GM21528 (cell line): Measurements from ENCODE around the gene SORL1.

Source experiments
- ATAC-seq: cut with Tn5 transposase; IDR thresholded peaks from one replicate; pipeline ENCODE4 v1.9.1; 2021; ENCODE audit warnings: mild to moderate bottlenecking, moderate library complexity; ENCODE audit not compliant: unreplicated experiment, low FRiP score

SORL1 gene

DNA sequence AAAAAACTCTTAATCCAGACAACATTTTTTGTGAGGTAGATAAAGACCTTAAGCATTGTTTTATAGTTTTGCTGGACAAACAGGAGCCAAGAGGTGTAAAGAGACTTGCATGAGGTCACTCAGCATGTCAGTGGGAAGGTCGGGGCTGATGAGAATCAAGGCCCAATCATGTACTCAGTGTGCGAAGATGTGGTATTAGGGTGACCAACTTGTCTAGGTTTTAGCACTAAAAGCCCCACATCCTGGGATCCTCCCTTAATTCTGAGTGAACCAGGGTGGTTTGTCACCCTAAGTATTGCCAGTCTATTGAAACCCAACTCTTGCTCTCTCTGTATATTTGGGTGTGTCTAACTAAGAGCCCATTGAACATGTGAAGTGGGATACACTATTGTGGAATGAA is 20.2 kb downstream of the SORL1 start:
- no peak for ATAC-seq

- no peak for ATAC-seq
These were observed 21.1 kb downstream of the SORL1 start for GRCh38 chr11:121473064-121473777.

DNA sequence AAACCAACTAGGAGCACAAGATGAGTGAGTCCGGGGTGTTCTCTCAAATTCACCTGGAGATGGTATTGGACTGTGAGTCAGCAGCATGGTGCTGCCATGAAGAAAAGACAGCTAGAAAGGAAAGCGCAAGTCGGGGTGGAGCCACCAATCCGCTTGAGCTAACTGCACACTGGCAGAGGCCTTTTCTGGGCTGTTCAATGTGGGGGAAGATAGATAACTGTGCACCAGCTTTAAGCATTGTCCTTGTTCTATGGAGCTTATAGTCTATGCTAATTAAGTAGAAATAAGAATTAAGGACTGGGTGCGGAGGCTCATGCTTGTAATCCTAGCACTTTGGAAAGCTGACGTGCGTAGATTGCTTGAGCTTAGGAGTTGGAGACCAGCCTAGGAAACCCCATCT is 22.6 kb downstream of the SORL1 start:
- no peak for ATAC-seq

DNA sequence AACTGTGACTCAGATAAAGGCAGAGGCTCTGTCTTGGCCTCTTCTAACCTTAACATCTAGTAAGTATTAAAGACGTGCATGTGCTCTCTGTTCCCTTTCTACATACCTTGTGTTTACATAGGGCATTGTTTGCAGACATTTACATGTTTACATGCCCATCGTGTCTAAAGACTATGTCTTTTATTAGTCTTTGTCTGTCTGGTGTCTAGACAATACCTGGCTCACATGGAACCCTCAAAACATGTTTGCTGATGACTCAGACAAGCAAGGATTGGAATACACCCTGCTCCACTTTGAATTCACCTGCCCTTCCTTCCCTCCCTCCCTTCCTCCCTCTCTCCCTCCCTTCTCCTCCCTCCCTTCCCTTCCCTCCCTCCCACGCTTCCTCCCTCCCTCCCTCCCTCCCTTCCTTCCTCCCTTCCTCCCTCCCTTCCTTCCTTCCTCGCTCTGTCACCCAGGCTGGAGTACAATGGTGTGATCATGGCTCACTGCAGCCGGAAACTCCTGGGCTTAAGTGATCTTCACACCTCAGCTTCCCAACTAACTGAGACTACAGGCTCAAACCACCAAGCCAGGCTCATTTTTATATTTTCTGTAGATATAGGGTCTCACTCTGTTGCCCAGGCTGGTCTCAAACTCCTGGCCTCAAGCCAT is 24.4 kb downstream of the SORL1 start:
- ATAC-seq: no peak

GRCh38 chr11:121478226-121478894 is 26.2 kb downstream of the SORL1 start:
- no peak for ATAC-seq

DNA sequence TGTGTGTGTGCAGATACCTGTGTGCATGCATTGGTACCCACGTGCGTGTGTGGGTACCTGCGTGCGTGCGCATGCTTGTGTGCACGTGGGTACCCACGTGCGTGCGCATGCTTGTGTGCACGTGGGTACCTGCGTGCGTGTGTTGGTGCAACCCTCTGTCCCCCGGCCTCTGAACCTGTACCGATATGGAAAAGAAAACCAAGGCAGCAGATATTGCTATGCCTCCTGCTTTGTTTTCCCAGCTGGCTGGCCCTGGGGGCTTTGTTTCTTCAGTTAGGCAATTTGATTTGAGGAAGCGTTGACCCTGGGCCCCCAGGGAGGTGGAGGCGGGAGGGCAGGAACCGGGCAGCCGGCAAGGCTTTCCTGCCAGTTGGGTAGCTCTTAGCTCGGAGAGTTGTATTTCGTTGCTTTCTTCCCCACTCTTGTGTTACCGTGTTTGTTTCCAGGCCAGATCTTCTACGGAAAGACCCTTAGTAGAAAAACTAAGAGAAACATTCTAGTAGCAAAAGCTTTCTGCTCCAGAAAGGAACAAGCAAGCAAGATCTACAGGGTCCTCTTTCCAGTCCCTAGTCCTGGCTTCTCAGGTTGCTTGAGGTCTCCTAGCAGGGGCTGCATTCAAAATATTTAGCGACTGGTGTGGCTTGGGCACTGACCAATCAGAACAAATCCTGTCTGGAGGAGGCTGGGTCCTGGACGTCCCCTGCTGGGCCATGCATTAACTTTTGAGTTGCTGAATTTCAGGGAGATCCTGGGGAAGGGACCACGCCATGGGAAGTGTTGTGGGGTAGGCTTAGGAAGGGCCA is 27.0 kb downstream of the SORL1 start:
- no peak for ATAC-seq

GRCh38 chr11:121479698-121480238 is 27.7 kb downstream of the SORL1 start:
- ATAC-seq: no peak

GRCh38 chr11:121481484-121482230 is 29.5 kb downstream of the SORL1 start:
- ATAC-seq: peak; percentile 54

GRCh38 chr11:121482231-121483129 is 30.4 kb downstream of the SORL1 start:
- ATAC-seq: peak; percentile 90

- ATAC-seq: no peak
These were observed 31.8 kb downstream of the SORL1 start for GRCh38 chr11:121483805-121484480.

- no peak for ATAC-seq
These were observed 33.1 kb downstream of the SORL1 start for GRCh38 chr11:121485216-121485615.

GRCh38 chr11:121486054-121486453 is 33.9 kb downstream of the SORL1 start:
- ATAC-seq: no peak

GRCh38 chr11:121487191-121487590 is 35.1 kb downstream of the SORL1 start:
- no peak for ATAC-seq

DNA sequence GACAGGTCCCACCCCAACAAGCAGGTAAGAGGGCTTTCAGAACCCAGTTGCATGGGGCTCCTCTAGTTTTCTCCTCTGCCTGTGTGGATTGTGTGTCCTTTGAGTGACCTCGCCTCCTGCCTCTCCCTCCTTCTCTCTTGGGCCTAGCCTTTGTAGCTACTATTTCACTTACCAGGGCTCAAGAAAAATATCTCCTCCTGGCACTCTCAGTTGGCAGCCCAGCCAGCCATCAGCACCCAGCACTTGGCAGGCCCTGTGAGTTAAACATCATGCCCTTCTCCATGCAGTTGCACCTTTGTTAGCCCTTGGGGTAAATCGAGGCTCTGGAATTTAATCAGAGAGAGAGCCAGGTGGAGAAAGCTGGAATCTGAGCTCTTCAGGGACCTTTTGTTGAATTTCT is 36.1 kb downstream of the SORL1 start:
- no peak for ATAC-seq

DNA sequence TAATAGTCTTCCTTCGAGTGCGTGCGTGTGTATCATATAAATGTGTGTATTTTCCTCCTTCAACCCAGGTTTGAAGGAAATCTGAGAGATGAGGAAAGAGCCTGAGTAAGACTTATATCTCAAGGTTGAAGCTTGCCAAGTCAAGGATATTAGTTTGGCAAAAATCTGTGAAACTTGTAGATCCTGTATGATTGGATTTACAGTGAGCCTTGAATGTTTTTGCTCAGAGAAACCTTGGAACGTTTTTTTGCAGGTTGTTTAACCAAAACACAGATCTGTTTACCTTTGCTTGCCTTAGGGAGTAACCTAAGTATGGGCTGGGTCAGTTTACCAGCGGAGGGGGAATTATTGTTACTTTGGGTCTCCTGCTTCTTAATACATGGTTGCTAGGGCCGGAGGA is 36.5 kb downstream of the SORL1 start:
- no peak for ATAC-seq

GRCh38 chr11:121489823-121490222 is 37.7 kb downstream of the SORL1 start:
- ATAC-seq: no peak

GRCh38 chr11:121494355-121495099 is 42.4 kb downstream of the SORL1 start:
- ATAC-seq: peak; percentile 83
